Esophagus squamous epithelium (tissue), 4 donors: ENCODE results near the gene ASPRV1.

Source experiments
- CTCF ChIP-seq, 6 experiments: fragments of 450-650 bp in 4 of 6; fragments of 200-600 bp in 2 of 6; sonication (generic) in 2 of 6; IDR thresholded peaks; one replicate each; pipeline ENCODE4 v1.5.1; 2016 to 2019; ENCODE audit warnings: antibody characterized with exemption in 6 of 6, mild to moderate bottlenecking in 4 of 6, moderate library complexity in 4 of 6
- POLR2A ChIP-seq, 4 donors: fragments of 450-650 bp; IDR thresholded peaks; one replicate each; pipeline ENCODE4 v1.6.1; 2017; ENCODE audit warnings: antibody characterized with exemption in 4 of 4, mild to moderate bottlenecking in 4 of 4, moderate library complexity in 3 of 4

DNA sequence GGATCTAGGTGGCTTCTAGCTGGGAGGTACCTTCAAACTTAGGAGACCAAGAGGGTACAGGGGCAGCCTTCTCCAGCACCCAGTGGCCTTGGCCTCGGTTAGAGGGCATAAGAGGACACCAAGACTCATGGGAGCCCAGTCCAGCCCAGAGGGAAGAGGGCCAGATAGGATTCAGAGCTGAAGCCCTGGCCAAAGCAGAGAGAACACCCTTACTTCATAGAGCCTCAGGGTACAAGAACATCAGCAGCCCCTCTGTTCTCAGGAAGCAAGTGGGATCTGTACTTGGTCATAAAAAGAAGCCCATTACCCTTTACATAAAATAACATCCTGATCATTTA, 45.0 kb upstream of the ASPRV1 start:
- TF ChIP-seq CTCF (IDR thresholded peaks at IDR 0.05) (no peak), POLR2A (IDR thresholded peaks at IDR 0.05) (no peak)
